HG03565 (cell line): ENCODE results near the gene GRB10.

ENCODE experiments used
- ATAC-seq: cut with Tn5 transposase; IDR thresholded peaks from one replicate; pipeline ENCODE4 v1.9.1; 2021; ENCODE audit warnings: mild to moderate bottlenecking, moderate library complexity; ENCODE audit not compliant: unreplicated experiment

Gene GRB10

GRCh38 chr7:50696810-50697582 lies 85.7 kb downstream of the GRB10 start:
- ATAC-seq, result no peak

DNA sequence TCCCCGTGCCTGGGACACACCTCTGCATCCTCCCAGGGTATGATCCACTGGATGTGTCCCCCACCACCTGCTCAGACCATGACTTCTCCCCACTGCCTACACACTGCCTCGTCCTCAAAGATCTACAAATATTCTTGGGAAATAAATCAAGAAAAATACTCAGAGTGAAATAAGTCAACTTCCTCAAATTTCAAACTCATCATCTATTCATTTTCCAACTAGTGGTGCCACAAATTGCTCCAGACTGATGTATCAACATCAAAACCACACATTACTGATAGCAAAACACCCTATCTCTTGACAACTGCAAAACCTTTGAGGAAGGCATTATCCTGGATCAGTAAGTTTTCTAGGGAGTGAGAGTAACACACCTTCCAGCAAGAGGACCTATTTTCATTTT lies 87.7 kb downstream of the GRB10 start:
- ATAC-seq, result no peak

DNA sequence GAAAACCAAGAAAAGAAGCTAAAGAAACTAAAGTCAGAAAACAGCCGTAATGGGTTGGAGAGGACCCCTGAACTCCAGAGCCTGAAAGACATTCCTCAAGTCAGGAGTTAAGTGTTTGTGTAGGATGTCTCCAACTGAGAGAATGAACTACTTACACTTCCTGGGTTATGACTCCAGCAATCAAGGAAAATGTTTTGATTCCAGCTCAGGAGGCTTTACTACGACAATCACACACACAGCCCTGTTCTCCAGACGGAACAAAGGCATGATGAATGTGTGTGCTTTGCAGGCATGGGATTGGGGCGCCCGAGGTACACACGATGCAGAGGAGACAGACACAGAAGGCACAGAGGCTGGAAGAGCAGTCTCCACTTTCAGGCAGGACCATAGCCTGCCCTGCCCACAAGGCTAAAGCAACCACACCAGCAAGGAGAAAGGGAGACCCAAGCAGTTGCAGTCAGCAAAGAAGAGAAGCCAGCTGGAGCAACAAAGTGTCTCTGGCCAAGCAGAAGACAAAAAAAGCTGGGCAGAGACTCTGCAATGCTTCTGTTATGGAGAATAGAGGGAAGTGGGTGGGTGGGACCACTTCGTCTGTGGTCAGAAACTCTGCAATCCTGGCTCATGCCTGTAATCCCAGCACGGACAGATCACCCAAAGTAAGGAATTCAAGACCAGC lies 89.1 kb downstream of the GRB10 start:
- no peak for ATAC-seq

DNA sequence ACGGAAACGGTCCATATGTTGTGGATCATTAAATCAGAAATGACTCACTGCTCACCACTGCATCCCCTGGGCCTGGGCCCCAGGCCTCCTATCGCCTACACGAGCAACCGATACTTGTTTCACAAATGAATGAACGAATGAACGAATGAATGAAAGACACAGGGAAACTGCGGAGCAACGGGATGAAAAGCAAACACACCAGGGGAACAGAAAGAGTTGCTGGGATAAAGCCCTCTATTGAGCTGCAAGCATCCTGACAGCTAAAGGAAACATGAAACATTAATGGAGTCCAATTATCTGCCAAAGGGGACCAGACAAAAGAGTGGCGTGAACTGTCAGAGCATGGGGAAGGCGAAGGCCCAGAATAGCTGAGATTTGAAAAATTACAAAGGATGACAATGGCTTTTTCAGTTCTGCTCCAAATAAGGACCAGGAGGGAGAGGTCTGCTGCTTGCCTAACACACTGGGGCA lies 92.1 kb downstream of the GRB10 start:
- ATAC-seq, result no peak

DNA sequence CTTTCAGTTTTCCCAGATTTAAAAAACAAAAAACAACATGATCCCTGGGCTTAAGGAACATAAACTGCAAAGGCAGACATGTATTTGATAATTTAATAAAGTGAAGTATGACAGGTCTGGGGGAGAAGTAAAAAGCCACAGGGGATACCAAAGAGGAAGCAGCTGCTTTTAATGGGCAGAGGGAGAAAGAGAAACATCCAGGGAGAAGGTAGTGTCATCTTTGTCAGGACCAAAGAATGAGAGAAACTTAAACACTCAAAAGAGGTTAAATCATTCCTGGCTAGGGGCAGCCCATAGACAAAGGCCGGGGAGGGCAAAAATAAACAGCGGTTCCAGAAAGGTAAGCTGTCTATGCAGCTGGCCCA lies 94.5 kb downstream of the GRB10 start:
- ATAC-seq, result no peak

DNA sequence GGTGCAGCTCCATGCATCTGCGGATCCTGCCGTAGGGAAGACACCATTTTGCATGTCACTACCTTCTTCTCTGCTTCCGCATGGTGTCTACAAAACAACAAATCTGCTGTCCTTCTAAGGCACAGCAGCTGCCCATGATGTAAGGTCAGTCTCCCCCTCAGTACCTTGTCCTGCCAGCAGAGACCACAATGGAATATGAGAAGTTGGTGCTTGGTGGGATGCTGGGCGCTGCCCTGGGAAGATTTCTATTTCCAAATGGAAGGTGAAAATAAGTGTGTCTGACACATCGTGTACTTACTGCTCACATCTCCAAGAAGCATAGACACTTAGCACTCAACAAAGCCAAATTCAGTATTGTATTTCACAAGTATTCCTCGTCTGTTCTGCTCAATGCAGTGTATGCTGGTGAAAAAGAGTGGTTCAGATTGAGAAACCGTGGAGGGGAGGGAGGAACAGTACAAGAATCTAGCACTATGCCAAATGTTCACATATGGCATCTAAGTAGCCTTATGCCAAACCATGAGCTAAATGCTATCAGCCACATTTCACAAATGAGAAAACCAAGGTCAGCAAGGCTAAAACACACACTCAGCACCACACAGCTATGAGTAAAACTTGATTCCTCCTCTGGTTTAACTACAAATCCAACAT lies 95.0 kb downstream of the GRB10 start:
- ATAC-seq, result no peak

DNA sequence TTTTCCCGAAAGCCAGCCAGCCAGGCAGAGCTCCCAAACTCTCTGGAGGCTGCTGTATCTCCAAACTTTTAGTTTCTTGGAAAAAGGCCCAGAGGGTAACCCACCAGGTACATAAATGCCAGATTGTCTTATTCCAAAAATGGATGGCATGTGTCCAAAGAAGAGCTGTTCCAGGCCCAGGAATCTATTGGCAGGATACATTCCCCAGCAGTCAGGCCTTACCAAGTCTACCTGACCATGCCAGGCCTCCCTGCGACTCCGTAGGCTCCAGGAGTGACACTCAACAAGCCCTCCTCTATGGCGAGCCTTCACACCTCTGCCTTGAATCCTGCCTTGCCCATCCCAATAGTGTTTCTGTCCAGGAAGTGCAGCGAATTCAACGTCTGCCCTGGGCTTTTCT lies 95.6 kb downstream of the GRB10 start:
- no peak for ATAC-seq

- ATAC-seq, result no peak
Observed at GRCh38 chr7:50685135-50686065, 97.3 kb downstream of the GRB10 start.

GRCh38 chr7:50684713-50685075 lies 98.0 kb downstream of the GRB10 start:
- no peak for ATAC-seq

- ATAC-seq, result no peak
Observed at GRCh38 chr7:50684011-50684712, 98.5 kb downstream of the GRB10 start.

DNA sequence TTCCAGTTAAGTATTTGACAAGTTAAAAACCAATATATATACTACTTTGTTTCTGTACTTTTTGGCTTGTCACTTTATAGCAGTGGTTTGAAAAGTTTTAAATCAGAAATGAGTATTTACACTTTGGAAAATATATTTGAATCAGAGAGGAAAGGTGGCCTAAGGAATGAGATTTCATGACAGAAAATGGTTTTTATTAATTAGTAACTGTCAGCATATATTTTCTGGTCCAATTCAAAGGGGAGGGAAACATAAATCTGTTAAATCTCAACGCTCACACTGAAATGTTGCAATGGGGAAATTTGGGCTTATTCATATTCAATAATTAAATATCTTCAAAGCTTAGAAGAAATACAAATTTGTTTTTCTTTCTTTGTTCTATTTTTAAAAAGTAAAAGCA lies 100.1 kb downstream of the GRB10 start:
- no peak for ATAC-seq

- no peak for ATAC-seq
Observed at GRCh38 chr7:50682079-50682478, 100.6 kb downstream of the GRB10 start.

- no peak for ATAC-seq
Observed at GRCh38 chr7:50681432-50682045, 101.2 kb downstream of the GRB10 start.

DNA sequence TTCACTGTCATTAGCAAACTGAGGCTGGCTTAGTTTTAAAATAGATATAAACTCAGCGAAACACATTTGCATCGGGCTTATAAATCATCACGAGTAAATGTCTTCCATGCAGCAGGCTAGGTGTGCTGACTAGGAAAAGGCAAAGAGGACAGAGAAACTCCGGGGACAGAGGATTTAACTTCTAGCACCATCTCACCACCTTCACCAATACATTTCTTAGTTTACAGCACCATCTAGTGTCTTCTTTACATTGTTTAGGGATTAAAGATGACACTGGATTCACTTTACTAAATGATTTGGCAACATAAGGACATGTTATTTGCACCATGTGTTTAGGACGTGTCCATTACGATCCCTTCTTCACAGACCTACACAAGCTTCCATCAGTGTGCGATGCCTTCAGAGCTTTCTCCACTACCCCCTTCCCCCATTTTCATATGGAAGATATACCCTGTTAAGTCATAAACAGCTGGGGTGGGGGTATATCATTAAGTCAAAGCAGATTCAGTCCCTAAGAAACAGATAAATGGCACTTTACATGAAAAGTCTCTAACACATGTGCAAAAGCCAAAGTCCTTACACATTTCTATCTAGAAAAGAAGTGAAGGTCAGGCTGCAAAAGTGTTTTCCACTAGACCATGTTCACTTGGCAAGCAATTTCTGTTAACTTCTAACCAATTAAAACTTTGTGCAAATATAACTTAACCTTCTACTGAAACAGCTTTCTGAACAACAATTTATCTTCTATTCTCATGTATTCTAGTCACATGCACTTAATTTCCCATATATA lies 103.3 kb downstream of the GRB10 start:
- ATAC-seq, result peak; percentile 62

DNA sequence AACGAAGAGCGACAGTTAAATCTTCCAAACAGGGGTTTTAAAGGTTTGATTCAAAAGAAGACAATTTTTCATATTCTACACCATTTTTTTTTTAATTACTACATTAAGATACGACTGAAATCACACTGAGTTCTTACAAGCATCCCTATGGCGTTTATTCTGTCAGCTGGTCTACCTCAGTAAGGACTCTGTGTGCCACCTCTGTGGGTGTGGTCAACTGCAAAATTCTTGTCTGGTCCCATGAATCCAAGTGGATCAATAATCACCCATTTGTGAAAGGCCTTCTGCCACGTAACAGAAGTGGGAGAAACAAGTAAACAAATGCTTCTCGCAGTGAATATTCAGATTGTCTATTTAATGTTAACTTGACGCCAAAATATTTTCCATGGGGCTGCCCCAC lies 104.1 kb downstream of the GRB10 start:
- ATAC-seq, result no peak

GRCh38 chr7:50677638-50677996 lies 105.1 kb downstream of the GRB10 start:
- no peak for ATAC-seq

DNA sequence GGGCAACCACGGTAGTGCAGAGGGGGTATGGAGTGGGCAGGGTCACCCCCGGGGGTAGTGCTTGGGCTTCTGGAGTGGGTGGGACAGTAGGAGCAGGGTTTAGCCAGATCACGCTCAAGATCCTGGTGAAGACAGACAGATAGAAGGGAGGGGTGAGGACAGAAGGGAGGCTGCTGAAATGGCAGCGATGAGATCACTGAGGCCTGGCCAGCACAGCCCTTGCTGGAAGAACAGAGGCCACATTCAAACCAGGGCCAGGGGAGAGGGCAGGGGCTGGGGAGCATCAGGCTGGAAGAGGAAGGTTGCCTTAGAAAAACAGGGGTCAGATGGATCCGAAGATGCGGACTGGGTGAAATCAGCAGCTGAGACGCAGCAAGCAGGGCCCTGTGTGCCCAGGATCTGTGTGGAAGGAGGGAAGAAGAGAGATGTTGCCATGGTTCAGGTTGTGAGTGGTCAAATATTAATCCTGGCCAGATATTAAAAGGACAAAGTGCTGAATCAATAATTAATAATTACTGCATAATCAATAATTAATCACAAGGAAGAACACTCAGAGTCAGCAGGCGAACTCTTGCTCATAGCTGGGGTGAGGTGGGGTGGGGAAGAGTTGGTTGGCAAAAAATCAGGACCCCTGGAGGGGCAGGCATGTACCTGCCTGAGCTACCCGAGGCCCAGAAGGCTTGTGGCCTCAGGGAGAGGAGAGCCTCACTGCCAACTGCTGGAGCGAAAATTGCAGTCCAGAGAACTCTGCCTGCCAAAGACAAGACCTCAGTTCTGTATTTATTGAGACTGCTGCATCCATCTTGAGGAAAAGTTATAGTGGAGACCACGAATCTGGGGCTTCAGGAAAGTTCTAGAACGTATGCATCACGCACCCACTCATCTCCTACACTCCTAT lies 105.7 kb downstream of the GRB10 start:
- no peak for ATAC-seq

- ATAC-seq, result no peak
Observed at GRCh38 chr7:50676079-50676478, 106.6 kb downstream of the GRB10 start.
